Measurements from ENCODE around the gene USH1C.

The USH1C gene

GRCh38 chr11:17460406-17460805 is 83.8 kb downstream of the USH1C start:
- Histone ChIP-seq H3K27ac (ENCODE audit: extremely low read depth, low read depth, low read length) (no peak overlapping the region), H3K4me1 (ENCODE audit: control insufficient read depth, insufficient read depth, low read length) (peaks cover 8% of the 10 kb centered on the region), H3K36me3 (ENCODE audit: control insufficient read depth in 2 of 2, insufficient read depth in 1 of 2, low read length in 2 of 2) (peaks cover 0 to 5% of the 10 kb centered on the region in 2 experiments; a peak in 1 of 3 replicates), H3K9me3 (ENCODE audit: control insufficient read depth, insufficient read depth, low read depth, low read length) (no peaks in the 10 kb centered on the region), H3K4me3 (ENCODE audit: low read depth, low read length) (no peak overlapping the region)
- POLR2A ChIA-PET, result no interaction called here
- no peak for TF ChIP-seq ZNF626 (tag by site-specific recombination; IDR thresholded peaks at IDR 0.05)
- CTCF ChIA-PET, result interaction anchor here (1.2 kb wide), 1 partner anchor 9 kb away, joined by 3 read pairs; no protein-coding TSS in a partner anchor

GRCh38 chr11:17459236-17459896 is 84.8 kb downstream of the USH1C start:
- Histone ChIP-seq H3K27ac (ENCODE audit: extremely low read depth, low read depth, low read length) (no peak overlapping the region), H3K9me3 (ENCODE audit: control insufficient read depth, insufficient read depth, low read depth, low read length) (no peaks in the 10 kb centered on the region), H3K4me3 (ENCODE audit: low read depth, low read length) (no peak overlapping the region), H3K4me1 (ENCODE audit: control insufficient read depth, insufficient read depth, low read length) (peaks cover 8% of the 10 kb centered on the region), H3K36me3 (ENCODE audit: control insufficient read depth in 2 of 2, insufficient read depth in 1 of 2, low read length in 2 of 2) (peaks cover 0 to 5% of the 10 kb centered on the region in 2 experiments; a peak in 1 of 3 replicates)
- ChIA-PET CTCF (interaction anchor here (1.0 to 1.2 kb wide), 2 partner anchors 7 to 69 kb away, joined by 3 read pairs; no protein-coding TSS in a partner anchor), POLR2A (no interaction called here)
- TF ChIP-seq ZNF785 (tag by site-specific recombination; IDR thresholded peaks at IDR 0.05) (no peak), ZNF404 (tag by site-specific recombination; IDR thresholded peaks at IDR 0.05) (no peak), ZNF521 (tag by site-specific recombination; IDR thresholded peaks at IDR 0.05) (no peak), ZNF292 (tag by site-specific recombination; IDR thresholded peaks at IDR 0.05; ENCODE audit: borderline replicate concordance, low read depth) (no peak), ZNF621 (tag by site-specific recombination; IDR thresholded peaks at IDR 0.05) (no peak), SP3 (tag by site-specific recombination; IDR thresholded peaks at IDR 0.05) (no peak), ZNF639 (tag by site-specific recombination; IDR thresholded peaks at IDR 0.05) (no peak), ZNF223 (tag by site-specific recombination; IDR thresholded peaks at IDR 0.05) (no peak), ZNF624 (tag by site-specific recombination; IDR thresholded peaks at IDR 0.05) (no peak), ZNF518A (tag by site-specific recombination; conservative IDR thresholded peaks at IDR 0.05; ENCODE audit: low read depth) (no peak), ZSCAN30 (tag by site-specific recombination; IDR thresholded peaks at IDR 0.05) (no peak), ZNF280D (tag by site-specific recombination; IDR thresholded peaks at IDR 0.05) (no peak), ZNF266 (tag by site-specific recombination; IDR thresholded peaks at IDR 0.05; ENCODE audit: low read depth) (no peak), ZEB2 (tag by site-specific recombination; IDR thresholded peaks at IDR 0.05) (no peak), ZNF48 (tag by site-specific recombination; IDR thresholded peaks at IDR 0.05) (no peak), ZNF202 (tag by site-specific recombination; IDR thresholded peaks at IDR 0.05; ENCODE audit: borderline replicate concordance) (no peak)
